PFSK-1 (cell line): ENCODE results near the gene DPF1.

Experiments used
- POLR2AphosphoS5 ChIP-seq: IDR thresholded peaks from 2 replicates; pipeline ENCODE4 v1.6.1; 2012; ENCODE audit warnings: low read depth, mild to moderate bottlenecking, control low read depth, low read length, moderate library complexity
- REST ChIP-seq, 2 experiments: IDR thresholded peaks; 2 replicates each; pipeline versions ENCODE4 v1.6.1 to v1.8.0; 2011 to 2012; ENCODE audit warnings: low read depth in 2 of 2, low read length in 2 of 2, control low read depth in 1 of 2, inconsistent platforms in 1 of 2, mild to moderate bottlenecking in 1 of 2, moderate library complexity in 1 of 2; ENCODE audit not compliant: insufficient read depth in 1 of 2

- no peak for TF ChIP-seq POLR2AphosphoS5
- no peak for TF ChIP-seq REST (IDR thresholded peaks at IDR 0.05; ENCODE audit: insufficient read depth in 1 of 2, low read depth in 2 of 2, low read length in 2 of 2)
Measured at GRCh38 chr19:38233740-38234251, 9.8 kb upstream of the DPF1 start.
